ENCODE data around the gene TRAF6. TPM values are rescaled to one million over a fixed set of nuclear protein-coding genes. Genes with fewer than 3 reads are reported as not detected.

The TRAF6 gene, protein sequence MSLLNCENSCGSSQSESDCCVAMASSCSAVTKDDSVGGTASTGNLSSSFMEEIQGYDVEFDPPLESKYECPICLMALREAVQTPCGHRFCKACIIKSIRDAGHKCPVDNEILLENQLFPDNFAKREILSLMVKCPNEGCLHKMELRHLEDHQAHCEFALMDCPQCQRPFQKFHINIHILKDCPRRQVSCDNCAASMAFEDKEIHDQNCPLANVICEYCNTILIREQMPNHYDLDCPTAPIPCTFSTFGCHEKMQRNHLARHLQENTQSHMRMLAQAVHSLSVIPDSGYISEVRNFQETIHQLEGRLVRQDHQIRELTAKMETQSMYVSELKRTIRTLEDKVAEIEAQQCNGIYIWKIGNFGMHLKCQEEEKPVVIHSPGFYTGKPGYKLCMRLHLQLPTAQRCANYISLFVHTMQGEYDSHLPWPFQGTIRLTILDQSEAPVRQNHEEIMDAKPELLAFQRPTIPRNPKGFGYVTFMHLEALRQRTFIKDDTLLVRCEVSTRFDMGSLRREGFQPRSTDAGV
- total RNA-seq, result 10 to 100 TPM; 10.0 to 11.4 TPM
- polyA plus RNA-seq (2013, experiment 1 of 2), result 11.5 TPM
- polyA plus RNA-seq (2013, experiment 2 of 2), result 10.3 TPM
- long read RNA-seq, experiment 1, partial matches to known transcripts, result 0 of 2 reads
- long read RNA-seq, experiment 1, other reads (novel, unspliced or antisense), result 2 of 2 reads
- long read RNA-seq, experiment 2, full-length matches to known transcripts, result 14 of 18 reads
- long read RNA-seq, experiment 2, partial matches to known transcripts, result 0 of 18 reads
- long read RNA-seq, experiment 2, other reads (novel, unspliced or antisense), result 4 of 18 reads
- long read RNA-seq, experiment 3, full-length matches to known transcripts, result 48 of 56 reads
- long read RNA-seq, experiment 3, partial matches to known transcripts, result 3 of 56 reads
- long read RNA-seq, experiment 3, other reads (novel, unspliced or antisense), result 5 of 56 reads
- long read RNA-seq, experiment 4, full-length matches to known transcripts, result 1 of 3 reads
- long read RNA-seq, experiment 4, partial matches to known transcripts, result 0 of 3 reads
- long read RNA-seq, experiment 4, other reads (novel, unspliced or antisense), result 2 of 3 reads

DNA sequence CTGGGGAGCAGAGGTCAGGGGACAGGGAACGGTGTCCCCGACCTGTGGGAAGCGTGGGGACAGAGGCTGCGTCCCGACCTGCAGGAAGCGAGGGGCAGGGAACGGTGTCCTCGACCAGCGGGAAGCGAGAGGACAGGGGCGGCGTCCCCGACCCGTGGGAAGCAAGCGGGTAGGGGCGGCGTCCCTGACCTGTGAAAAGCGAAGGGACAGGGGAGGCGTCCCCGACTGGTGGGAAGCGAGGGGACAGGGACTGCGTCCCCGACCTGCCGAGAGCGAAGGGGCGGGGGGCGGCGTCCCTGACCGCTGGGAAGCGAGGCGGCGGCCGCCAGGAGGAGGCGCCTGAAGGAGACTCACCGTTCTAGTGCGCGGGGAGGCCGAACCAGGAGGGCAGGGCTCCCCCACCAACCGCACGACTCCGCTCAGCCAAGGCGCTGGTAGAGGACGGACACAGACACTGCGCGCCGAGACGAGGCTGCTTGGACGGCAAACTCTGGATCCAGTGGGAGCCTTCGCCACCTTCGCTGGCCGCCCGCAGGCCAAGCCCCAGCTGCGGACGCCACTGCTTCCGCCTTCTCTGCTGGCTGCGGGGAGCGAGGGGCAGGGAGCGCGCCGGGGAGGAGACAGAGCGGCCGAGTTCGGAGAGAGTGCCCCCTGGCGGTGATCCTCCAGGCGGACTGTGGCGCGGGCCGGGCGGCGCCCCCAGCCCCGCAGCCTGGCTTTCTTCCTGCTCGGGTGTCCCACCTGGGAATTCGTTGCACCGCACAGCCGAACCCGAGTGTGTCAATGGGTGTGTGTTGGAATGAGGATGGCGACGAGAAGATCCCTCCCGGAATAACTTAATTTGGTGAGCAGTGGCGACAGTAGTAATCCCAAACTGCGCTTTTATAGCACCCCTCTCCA lies at the start of gene TRAF6:
Gene TRAF6, minus strand, starts transcription at position 579 of the 900 bp plus-strand sequence. CDS start 8,757 bp downstream, outside the sequence.
- H3K27ac ChIP-seq (ENCODE audit: low read depth, low read length), result peak within 1 kb of the TSS; percentile 26
- Mint-ChIP-seq H3K9me3 (no peaks in the 10 kb centered on the region), H3K27ac (peak within 1 kb of the TSS; percentile 96)

DNA sequence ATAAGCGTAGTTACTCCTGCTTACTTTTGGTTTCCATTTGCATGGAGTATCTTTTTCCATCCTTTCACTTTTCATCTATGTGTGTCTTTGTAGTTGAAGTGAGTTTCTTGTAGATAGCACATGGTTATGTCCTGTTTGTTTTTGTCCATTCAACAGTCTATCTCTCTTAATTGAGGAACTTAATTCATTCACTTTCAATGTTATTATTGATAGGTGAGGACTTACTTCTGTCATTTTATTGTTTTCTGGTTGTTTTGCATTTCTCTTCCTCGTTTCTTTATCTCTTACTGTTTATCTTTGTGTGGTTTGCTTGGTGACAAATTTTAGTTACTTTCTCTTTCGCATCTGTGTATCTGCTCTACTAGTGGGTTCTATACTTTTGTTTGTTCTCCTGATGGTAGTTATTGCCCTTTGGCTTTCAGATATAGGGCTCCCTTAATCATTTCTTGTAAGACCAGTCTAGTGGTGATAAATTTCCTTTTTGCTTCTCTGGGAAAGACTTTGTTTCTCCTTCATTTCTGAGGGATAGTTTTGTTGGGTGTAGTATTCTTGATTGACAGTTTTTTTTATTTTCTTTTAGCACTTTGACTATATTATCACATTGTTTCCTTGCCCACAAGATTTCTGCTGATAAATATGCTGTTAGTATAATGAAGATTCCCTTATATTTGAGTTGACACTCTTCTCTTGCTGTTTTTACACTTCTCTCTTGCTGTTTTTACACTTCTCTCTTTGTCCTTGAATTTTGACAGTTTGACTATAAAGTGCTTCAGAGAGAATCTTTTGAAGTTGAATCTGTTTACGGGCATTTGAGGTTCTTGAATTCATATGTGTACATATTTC lies 48.7 kb upstream of the TRAF6 start:
- peaks cover 5% of the 10 kb centered on the region for H3K4me1 ChIP-seq (ENCODE audit: control insufficient read depth, insufficient read depth, low read length)
- no peak for DNase-seq
- Mint-ChIP-seq H3K27ac (no peak overlapping the region), H3K4me3 (no peak overlapping the region), H3K9me3 (peaks cover 24% of the 10 kb centered on the region), H3K36me3 (ENCODE audit: low read depth) (peaks cover 4% of the 10 kb centered on the region), H3K27me3 (ENCODE audit: insufficient read depth) (peaks cover 26% of the 10 kb centered on the region), H3K4me1 (peaks cover 3% of the 10 kb centered on the region)
- TF ChIP-seq, protein P1, sequence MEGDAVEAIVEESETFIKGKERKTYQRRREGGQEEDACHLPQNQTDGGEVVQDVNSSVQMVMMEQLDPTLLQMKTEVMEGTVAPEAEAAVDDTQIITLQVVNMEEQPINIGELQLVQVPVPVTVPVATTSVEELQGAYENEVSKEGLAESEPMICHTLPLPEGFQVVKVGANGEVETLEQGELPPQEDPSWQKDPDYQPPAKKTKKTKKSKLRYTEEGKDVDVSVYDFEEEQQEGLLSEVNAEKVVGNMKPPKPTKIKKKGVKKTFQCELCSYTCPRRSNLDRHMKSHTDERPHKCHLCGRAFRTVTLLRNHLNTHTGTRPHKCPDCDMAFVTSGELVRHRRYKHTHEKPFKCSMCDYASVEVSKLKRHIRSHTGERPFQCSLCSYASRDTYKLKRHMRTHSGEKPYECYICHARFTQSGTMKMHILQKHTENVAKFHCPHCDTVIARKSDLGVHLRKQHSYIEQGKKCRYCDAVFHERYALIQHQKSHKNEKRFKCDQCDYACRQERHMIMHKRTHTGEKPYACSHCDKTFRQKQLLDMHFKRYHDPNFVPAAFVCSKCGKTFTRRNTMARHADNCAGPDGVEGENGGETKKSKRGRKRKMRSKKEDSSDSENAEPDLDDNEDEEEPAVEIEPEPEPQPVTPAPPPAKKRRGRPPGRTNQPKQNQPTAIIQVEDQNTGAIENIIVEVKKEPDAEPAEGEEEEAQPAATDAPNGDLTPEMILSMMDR (conservative IDR thresholded peaks at IDR 0.05), result no peak
- no peak overlapping the region for H3K27ac ChIP-seq (ENCODE audit: low read depth, low read length)
- WGBS, 2 experiments (ENCODE audit: insufficient coverage in 1 of 2, insufficient read length in 1 of 2), result 90% methylated on average over 4 of the region's 4 CpGs; no CpG with 5 or more reads in 1 of the 2 experiments
- H3K9ac ChIP-seq (ENCODE audit: extremely low read depth, low read length, poor library complexity, severe bottlenecking), result no peak overlapping the region
- no peak overlapping the region for H3K4me3 ChIP-seq (ENCODE audit: low read length)
- peaks cover 32% of the 10 kb centered on the region for H3K27me3 ChIP-seq (ENCODE audit: control insufficient read depth, insufficient read depth, low read length, poor library complexity, severe bottlenecking)
- no peaks in the 10 kb centered on the region for H3K36me3 ChIP-seq (ENCODE audit: control insufficient read depth, insufficient read depth, low read length)
- peaks cover 25% of the 10 kb centered on the region for H3K9me3 ChIP-seq (ENCODE audit: control insufficient read depth, low read length)

More for the DNA sequence above, at the start of gene TRAF6:
- TF ChIP-seq, protein P1 (conservative IDR thresholded peaks at IDR 0.05), result peak; percentile 95
- Histone ChIP-seq H3K9me3 (ENCODE audit: control insufficient read depth, low read length) (peaks cover 6% of the 10 kb centered on the region), H3K36me3 (ENCODE audit: control insufficient read depth, insufficient read depth, low read length) (no peaks in the 10 kb centered on the region), H3K27me3 (ENCODE audit: control insufficient read depth, insufficient read depth, low read length, poor library complexity, severe bottlenecking) (peaks cover 22% of the 10 kb centered on the region), H3K9ac (ENCODE audit: extremely low read depth, low read length, poor library complexity, severe bottlenecking) (peak within 1 kb of the TSS; percentile 75), H3K4me1 (ENCODE audit: control insufficient read depth, insufficient read depth, low read length) (no peaks in the 10 kb centered on the region), H3K4me3 (ENCODE audit: low read length) (peak within 1 kb of the TSS; percentile 94)
- Mint-ChIP-seq H3K36me3 (ENCODE audit: low read depth) (no peaks in the 10 kb centered on the region), H3K4me1 (peaks cover 14% of the 10 kb centered on the region), H3K27me3 (ENCODE audit: insufficient read depth) (peaks cover 25% of the 10 kb centered on the region), H3K4me3 (peak within 1 kb of the TSS; percentile 94)
- WGBS, 2 experiments (ENCODE audit: insufficient coverage in 1 of 2, insufficient read length in 1 of 2), result 1 to 2% methylated on average over 26 to 80 of the region's 81 CpGs
- DNase-seq, result peak; percentile 96
